GF-D8 (cell line): Measurements from ENCODE around the gene STRADB.
"Not testable (repeated sequence)": the region's sequence is repeated elsewhere in the genome, so short reads cannot be mapped to it uniquely, and the experiment has no call there.

Source experiments
- DNase-seq: peaks from one replicate; lab custom pipeline; 2025; lab: John Stamatoyannopoulos, UW

Gene STRADB

DNA sequence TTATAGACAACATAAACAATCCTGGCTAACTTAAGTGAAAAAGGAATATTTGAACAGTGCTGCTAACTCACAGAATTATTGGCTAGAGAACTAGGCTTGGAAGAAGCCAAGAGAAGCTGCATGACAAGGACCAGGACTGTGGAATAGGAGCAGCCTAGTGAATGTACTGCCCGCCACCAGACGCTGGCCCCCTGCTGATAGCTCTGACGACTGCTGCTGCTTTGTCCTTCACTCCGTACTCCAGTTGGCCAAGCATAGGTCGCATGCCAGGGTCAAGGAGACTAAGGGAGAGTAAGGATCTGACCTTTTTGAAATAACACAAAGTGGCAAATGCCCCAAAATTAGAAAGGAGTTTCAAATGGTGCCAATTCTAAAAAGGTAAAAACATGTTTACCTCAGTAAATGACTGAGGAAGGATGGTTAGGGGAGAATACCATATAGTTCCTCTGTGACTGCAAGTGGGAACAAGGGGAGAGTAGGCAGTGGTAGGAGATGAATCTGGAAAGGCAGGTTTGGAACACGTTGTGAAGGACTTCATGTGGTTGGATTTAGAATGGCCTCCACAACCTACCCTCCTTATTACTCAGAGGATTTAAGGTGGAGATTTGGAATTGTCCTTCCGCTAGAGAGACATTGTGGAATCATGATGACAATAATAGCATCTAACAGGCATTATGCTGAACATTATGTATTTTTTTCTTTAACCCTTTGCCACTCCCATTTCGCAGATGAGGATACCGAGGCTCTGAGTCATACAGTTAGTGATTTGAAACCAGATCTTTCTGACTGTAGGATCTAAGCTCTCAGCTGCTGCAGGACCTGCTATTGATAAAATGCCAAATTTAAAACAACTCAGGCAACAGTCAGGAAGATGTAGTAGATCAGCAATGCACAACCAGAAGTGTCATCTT is 19.5 kb downstream of the STRADB start:
- DNase-seq = no peak

DNA sequence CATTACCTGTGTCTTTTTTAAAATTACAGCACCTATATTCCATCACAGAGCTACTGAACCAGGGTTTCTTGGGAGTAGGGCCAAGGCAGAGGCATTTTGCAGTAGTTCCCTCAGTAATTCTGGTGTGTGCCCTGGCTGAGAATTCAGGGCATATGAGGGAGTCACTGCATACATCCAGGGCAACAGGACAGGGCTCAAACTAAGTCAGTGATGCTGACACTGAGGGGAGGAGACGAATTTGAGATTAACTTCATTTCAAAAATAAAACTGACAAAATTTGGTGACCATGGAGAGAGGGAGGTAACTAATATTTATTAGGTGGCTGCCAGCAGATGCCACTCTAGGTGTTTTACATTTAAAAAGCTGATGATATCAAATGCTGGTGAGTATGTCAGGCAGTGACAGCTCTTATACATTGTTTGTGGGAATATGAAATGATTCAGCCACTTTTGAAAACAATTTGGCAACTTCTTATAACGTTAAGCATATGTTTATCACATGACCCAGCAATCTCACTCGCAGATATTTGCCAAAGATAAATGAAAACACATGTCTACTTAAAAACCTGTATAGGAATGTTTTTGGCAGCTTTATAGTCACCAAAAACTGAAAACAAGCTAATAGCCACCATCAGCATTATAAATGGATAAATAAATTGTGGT is 20.3 kb downstream of the STRADB start:
- DNase-seq = no peak

DNA sequence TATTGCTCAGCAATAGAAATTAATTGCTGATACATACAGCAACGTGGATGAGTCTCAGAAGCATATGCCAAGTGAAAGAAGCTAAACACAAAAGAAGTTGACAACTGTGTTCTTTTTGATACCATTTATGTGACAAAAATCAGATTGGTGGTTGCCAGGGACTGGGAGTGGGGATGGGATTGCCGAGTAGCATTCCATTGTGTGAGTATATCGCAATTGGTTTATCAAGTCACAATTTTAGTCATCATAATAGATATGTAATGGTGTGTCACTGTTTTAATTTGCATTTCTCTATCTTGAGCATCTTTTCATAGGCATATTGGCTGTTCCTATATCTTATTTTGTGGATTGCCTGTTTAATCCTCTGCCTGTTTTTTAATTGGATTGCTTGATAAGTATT is 20.9 kb downstream of the STRADB start:
- no peak for DNase-seq

- no peak for DNase-seq
Observed at GRCh38 chr2:201482543-201482942, 31.0 kb downstream of the STRADB start.

GRCh38 chr2:201483342-201483741 is 31.8 kb downstream of the STRADB start:
- DNase-seq = no peak

DNA sequence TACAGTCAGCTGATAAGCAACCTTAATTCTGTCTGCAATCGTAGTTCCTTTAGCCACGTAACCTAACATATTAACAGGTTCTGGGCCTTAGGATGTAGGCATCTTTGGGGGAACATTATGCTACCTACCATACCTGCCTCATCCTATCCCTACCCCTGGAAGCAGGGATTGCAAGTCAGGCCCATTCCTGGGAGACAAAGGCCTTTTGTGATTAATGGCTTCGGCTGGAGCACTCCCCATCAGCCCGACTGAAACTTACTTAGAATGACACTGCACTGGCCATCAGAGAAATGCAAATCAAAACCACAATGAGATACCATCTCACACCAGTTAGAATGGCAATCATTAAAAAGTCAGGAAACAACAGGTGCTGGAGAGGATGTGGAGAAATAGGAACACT is 32.2 kb downstream of the STRADB start:
- DNase-seq = not testable (repeated sequence)

DNA sequence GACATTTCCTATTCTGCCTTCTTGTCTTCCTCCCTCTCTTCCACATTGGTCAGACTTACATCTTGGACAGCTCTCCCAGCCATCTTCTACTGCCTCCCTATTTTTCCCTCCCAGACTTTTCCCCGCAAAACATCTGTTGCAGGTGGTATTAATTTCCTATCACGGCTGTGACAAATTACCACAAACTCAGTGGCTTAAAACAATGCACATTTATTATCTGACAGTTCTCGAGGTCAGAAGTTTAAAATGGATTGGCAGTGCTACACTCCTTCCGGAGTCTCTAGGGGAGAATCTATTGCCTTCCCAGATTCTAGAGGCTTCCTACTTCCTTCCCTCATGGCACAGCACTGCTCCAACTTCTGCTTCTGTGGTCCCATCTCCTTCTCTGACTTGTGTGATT is 33.3 kb downstream of the STRADB start:
- DNase-seq = no peak

DNA sequence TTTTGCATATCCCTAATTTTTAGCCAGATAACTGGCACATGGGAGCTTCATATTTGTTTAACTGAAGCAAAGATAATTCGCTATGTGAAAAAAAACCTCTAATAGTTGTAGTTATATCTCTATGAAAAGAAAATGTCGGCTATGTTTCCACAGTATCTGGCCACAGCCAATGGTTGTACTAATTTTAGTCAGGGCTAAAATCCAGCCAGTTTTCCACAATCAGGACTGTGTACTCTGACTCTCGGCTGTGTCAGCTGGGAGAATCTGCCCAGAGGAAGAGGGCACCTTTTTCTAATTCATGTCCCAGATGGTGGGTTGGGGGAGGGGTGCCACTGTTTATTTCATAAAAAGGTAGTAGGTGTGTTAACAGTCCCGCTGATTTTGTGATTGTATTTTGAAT is 38.8 kb downstream of the STRADB start:
- DNase-seq = no peak

GRCh38 chr2:201496785-201497184 is 45.2 kb downstream of the STRADB start:
- DNase-seq = no peak

DNA sequence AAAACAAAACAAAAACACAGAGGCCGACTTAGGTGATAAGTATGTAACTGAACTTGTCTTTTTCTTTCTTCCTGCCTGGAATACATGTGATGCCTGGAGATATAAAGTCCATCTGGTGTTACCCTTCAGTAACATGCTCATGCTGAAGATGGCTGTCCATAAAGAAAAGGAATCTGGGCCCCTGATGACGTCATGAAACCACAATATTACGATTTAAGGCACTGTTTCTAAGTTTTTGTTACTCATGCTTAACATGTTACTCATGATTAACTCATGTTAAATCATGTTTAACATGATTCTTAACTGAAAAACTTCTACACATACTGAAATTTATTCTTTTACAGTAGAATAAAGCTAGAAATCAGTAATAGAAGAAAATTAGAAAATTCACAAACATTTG is 49.0 kb downstream of the STRADB start:
- DNase-seq = no peak

DNA sequence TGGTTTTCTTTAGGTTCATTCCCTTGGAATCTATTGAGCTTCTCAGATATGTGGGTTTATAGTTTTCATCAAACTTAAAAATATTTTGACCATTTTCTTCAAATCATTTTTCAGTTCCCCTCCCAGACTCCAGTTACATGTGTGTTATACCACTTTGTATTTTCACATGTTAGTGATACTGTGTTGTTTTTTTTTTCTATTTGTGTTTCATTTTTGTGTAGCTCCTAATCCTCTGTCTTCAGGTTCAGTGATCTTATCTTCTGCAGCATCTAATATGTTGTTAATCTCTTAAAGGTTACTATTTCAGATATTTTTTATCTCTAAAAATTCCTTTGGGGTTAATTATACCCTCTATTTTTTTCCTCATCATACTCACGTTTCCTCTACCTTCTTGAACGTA is 51.2 kb downstream of the STRADB start:
- DNase-seq = no peak

- no peak for DNase-seq
Observed at GRCh38 chr2:201507725-201508124, 56.2 kb downstream of the STRADB start.

- no peak for DNase-seq
Observed at GRCh38 chr2:201513271-201513670, 61.7 kb downstream of the STRADB start.

GRCh38 chr2:201515573-201516246 is 64.2 kb downstream of the STRADB start:
- no peak for DNase-seq

DNA sequence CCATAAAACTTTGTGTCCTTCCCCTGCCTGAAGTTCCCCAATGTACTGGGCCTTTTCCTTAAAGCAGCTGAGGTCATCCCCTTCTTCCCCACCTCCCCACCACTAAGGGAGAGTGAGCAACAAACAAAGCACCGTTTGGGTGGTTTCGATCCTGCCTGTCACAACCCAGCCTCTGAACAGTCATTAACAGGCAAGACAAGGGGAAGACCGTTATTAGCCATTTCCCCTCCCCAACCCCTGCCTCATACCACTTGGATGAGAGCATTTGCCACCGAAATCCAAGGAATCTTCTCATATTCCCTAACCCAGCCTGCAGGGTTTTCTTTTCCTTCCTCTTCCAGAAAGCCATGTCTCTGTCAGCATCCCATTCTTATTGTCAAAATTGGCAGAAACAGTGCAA is 65.6 kb downstream of the STRADB start:
- no peak for DNase-seq

GRCh38 chr2:201520201-201520600 is 68.7 kb downstream of the STRADB start:
- DNase-seq = no peak

- DNase-seq = no peak
Observed at GRCh38 chr2:201522965-201523364, 71.4 kb downstream of the STRADB start.

- DNase-seq = no peak
Observed at GRCh38 chr2:201523506-201523905, 72.0 kb downstream of the STRADB start.
